Lung microvascular endothelial cell (primary cell): Measurements from ENCODE around the gene OTOG. TPM values are rescaled to one million over a fixed set of nuclear protein-coding genes. Genes with fewer than 3 reads are reported as not detected.

Experiments used
- DNase-seq, 2 donors: peaks; one replicate each; pipeline versions ENCODE4 v3.0.0 to v3.0.0-alpha.2; 2010; ENCODE audit warnings: low read depth in 2 of 2
- total RNA-seq: library from RNA; depleted of rRNA; stranded (reverse); fragments of >200 nt; gene quantifications from 2 replicates; pipeline ENCODE4 v1.2.1, GENCODE V29; 2014

The OTOG gene
- total RNA-seq, 1 donor from 2014 or later: not detected

GRCh38 chr11:17581732-17582053 lies 34.6 kb downstream of the OTOG start:
- DNase-seq: no peak

GRCh38 chr11:17585911-17586695 lies 39.0 kb downstream of the OTOG start:
- DNase-seq: no peak

- DNase-seq: no peak
Measured at GRCh38 chr11:17588166-17588565, 41.1 kb downstream of the OTOG start.

- DNase-seq: no peak
Measured at GRCh38 chr11:17588721-17589120, 41.7 kb downstream of the OTOG start.

- no peak for DNase-seq
Measured at GRCh38 chr11:17590463-17590862, 43.4 kb downstream of the OTOG start.

GRCh38 chr11:17591293-17591692 lies 44.2 kb downstream of the OTOG start:
- no peak for DNase-seq

- DNase-seq: peak in 1 of 2 donors; percentile 29
Measured at GRCh38 chr11:17593466-17594245, 46.6 kb downstream of the OTOG start.

GRCh38 chr11:17594686-17595192 lies 47.7 kb downstream of the OTOG start:
- DNase-seq: no peak

- no peak for DNase-seq
Measured at GRCh38 chr11:17595526-17596309, 48.7 kb downstream of the OTOG start.

GRCh38 chr11:17596310-17596669 lies 49.2 kb downstream of the OTOG start:
- DNase-seq: no peak

- DNase-seq: no peak
Measured at GRCh38 chr11:17596711-17597110, 49.7 kb downstream of the OTOG start.

GRCh38 chr11:17597770-17598169 lies 50.7 kb downstream of the OTOG start:
- DNase-seq: no peak

- DNase-seq: peak; percentile 70 to 82
Measured at GRCh38 chr11:17598700-17599459, 51.8 kb downstream of the OTOG start.

GRCh38 chr11:17599460-17599925 lies 52.4 kb downstream of the OTOG start:
- DNase-seq: no peak

- DNase-seq: no peak
Measured at GRCh38 chr11:17600316-17601255, 53.5 kb downstream of the OTOG start.

- no peak for DNase-seq
Measured at GRCh38 chr11:17601256-17601671, 54.2 kb downstream of the OTOG start.

- no peak for DNase-seq
Measured at GRCh38 chr11:17601676-17602075, 54.6 kb downstream of the OTOG start.

GRCh38 chr11:17602105-17603001 lies 55.3 kb downstream of the OTOG start:
- DNase-seq: no peak
